IMR-90 (cell line): Measurements from ENCODE around the gene KDM8. TPM values are rescaled to one million over a fixed set of nuclear protein-coding genes. Genes with fewer than 3 reads are reported as not detected.

Source experiments
- ATAC-seq: fragments of 200-7000 bp; cut with Tn5 transposase; 2 replicates; pipeline ENCODE4 v1.9.1; 2020; ENCODE audit warnings: low read depth, mild to moderate bottlenecking, moderate library complexity
- BruUV-seq: library from RNA; stranded (reverse); fragments of 400-500 nt; replicated peaks from 2 replicates; lab custom pipeline; 2021; lab: Mats Ljungman, UMichigan
- CTCF ChIA-PET: fragments of 300-600 bp; formaldehyde crosslinking; extraction: SDS; loops from one replicate; lab custom pipeline; 2021; ENCODE audit warnings: antibody characterized with exemption; lab: Yijun Ruan, JAX
- POLR2A ChIA-PET: fragments of 300-600 bp; sonication (Branson Sonifier 250); formaldehyde crosslinking; loops from one replicate; lab custom pipeline; 2022; ENCODE audit warnings: antibody characterized with exemption; ENCODE audit not compliant: unreplicated experiment; lab: Charles Lee
- DNase-seq: peaks from one replicate; pipeline ENCODE4 v3.0.0; 2013
- H2AFZ ChIP-seq: replicated peaks from 2 replicates; pipeline ENCODE3; 2013; ENCODE audit warnings: low read length, mild to moderate bottlenecking; ENCODE audit not compliant: poor library complexity
- H2AK5ac ChIP-seq: 2 replicates; pipeline ENCODE4 v1.6.1; 2013; ENCODE audit warnings: low read depth, low read length, inconsistent platforms
- H2AK9ac ChIP-seq: replicated peaks from 2 replicates; pipeline ENCODE3; 2013; ENCODE audit warnings: mild to moderate bottlenecking, low read depth, low read length, moderate library complexity; ENCODE audit not compliant: poor library complexity
- H2BK120ac ChIP-seq: 2 replicates; pipeline ENCODE4 v1.6.1; 2013; ENCODE audit warnings: low read depth, low read length, inconsistent platforms
- H2BK15ac ChIP-seq: 3 replicates; pipeline ENCODE4 v1.6.1; 2013; ENCODE audit warnings: low read depth, low read length, inconsistent platforms
- H2BK20ac ChIP-seq: 2 replicates; pipeline ENCODE4 v1.6.1; 2013; ENCODE audit warnings: low read depth, mild to moderate bottlenecking, inconsistent platforms, low read length, moderate library complexity
- H2BK5ac ChIP-seq: 2 replicates; pipeline ENCODE4 v1.6.1; 2013; ENCODE audit warnings: mild to moderate bottlenecking, low read depth, low read length, inconsistent platforms; ENCODE audit not compliant: poor library complexity, severe bottlenecking
- H3K14ac ChIP-seq: replicated peaks from 2 replicates; pipeline ENCODE4 v1.6.1; 2013; ENCODE audit warnings: low read depth, low read length, inconsistent platforms
- H3K18ac ChIP-seq: 2 replicates; pipeline ENCODE4 v1.6.1; 2013; ENCODE audit warnings: low read depth, low read length, control low read depth
- H3K23ac ChIP-seq: 2 replicates; pipeline ENCODE4 v1.6.1; 2013; ENCODE audit warnings: low read depth, low read length, inconsistent platforms
- H3K27ac ChIP-seq: 2 replicates; pipeline ENCODE4 v1.5.1; 2013; ENCODE audit warnings: mild to moderate bottlenecking, control low read depth, low read length; ENCODE audit not compliant: insufficient read depth
- H3K27me3 ChIP-seq: 2 replicates; pipeline ENCODE4 v1.6.1; 2013; ENCODE audit warnings: low read length; ENCODE audit not compliant: control insufficient read depth, insufficient read depth
- H3K36me3 ChIP-seq: 2 replicates; pipeline ENCODE4 v1.6.1; 2013; ENCODE audit warnings: low read length, mixed read lengths; ENCODE audit not compliant: control insufficient read depth, insufficient read depth
- H3K4ac ChIP-seq: 2 replicates; pipeline ENCODE4 v1.6.1; 2013; ENCODE audit warnings: low read depth, low read length, inconsistent platforms
- H3K4me1 ChIP-seq: 2 replicates; pipeline ENCODE4 v1.6.1; 2013; ENCODE audit warnings: low read length, mixed read lengths; ENCODE audit not compliant: control insufficient read depth, insufficient read depth
- H3K4me2 ChIP-seq: 2 replicates; pipeline ENCODE4 v1.6.1; 2013; ENCODE audit warnings: low read depth, mild to moderate bottlenecking, control low read depth, low read length, moderate library complexity
- H3K4me3 ChIP-seq: 2 replicates; pipeline ENCODE4 v1.5.1; 2013; ENCODE audit warnings: low read depth, mild to moderate bottlenecking, control low read depth, low read length, moderate library complexity; ENCODE audit not compliant: insufficient read depth
- H3K56ac ChIP-seq: 2 replicates; pipeline ENCODE4 v1.6.1; 2013; ENCODE audit warnings: low read length, inconsistent platforms; ENCODE audit not compliant: insufficient read depth; ENCODE audit errors: extremely low read depth
- H3K79me1 ChIP-seq, 2 experiments: 2 replicates each; pipeline ENCODE4 v1.6.1; 2013; ENCODE audit warnings: low read length in 2 of 2, inconsistent platforms in 1 of 2, low read depth in 1 of 2
- H3K9ac ChIP-seq: 2 replicates; pipeline ENCODE4 v1.6.1; 2013; ENCODE audit warnings: low read depth, low read length, control low read depth
- H3K9me1 ChIP-seq: 2 replicates; pipeline ENCODE4 v1.6.1; 2013; ENCODE audit warnings: low read length, inconsistent platforms; ENCODE audit not compliant: insufficient read depth
- H3K9me3 ChIP-seq: 2 replicates; pipeline ENCODE4 v1.6.1; 2013; ENCODE audit warnings: low read length; ENCODE audit not compliant: control insufficient read depth, insufficient read depth
- H4K20me1 ChIP-seq: 2 replicates; pipeline ENCODE4 v1.6.1; 2013; ENCODE audit warnings: low read length, inconsistent platforms; ENCODE audit not compliant: insufficient read depth
- H4K5ac ChIP-seq: 2 replicates; pipeline ENCODE4 v1.6.1; 2013; ENCODE audit warnings: mild to moderate bottlenecking, low read depth, low read length, control low read depth
- H4K8ac ChIP-seq, 2 experiments: 2 replicates each; pipeline ENCODE4 v1.6.1; 2013; ENCODE audit warnings: low read depth in 2 of 2, low read length in 2 of 2, control low read depth in 1 of 2, inconsistent platforms in 1 of 2
- H4K91ac ChIP-seq: 2 replicates; pipeline ENCODE4 v1.6.1; 2013; ENCODE audit warnings: low read depth, low read length, inconsistent platforms; ENCODE audit not compliant: insufficient read depth
- BHLHE40 ChIP-seq: fragments of 150-350 bp; IDR thresholded peaks from 2 replicates; pipeline ENCODE4 v1.6.1; 2016; ENCODE audit warnings: mild to moderate bottlenecking, low read depth, low read length
- CEBPB ChIP-seq: IDR thresholded peaks from 2 replicates; pipeline ENCODE4 v1.6.1; 2012; ENCODE audit warnings: low read depth, low read length, improper control_type of control experiment
- CHD1 ChIP-seq: IDR thresholded peaks from 2 replicates; pipeline ENCODE4 v1.6.1; 2012; ENCODE audit warnings: low read depth, low read length, improper control_type of control experiment
- ELK1 ChIP-seq: fragments of 150-350 bp; IDR thresholded peaks from 2 replicates; pipeline ENCODE4 v1.6.1; 2016; ENCODE audit warnings: low read depth, mild to moderate bottlenecking, low read length, moderate library complexity, borderline replicate concordance
- FOS ChIP-seq: fragments of 150-350 bp; IDR thresholded peaks from 2 replicates; pipeline ENCODE4 v1.6.1; 2016; ENCODE audit warnings: low read depth, low read length
- MAFK ChIP-seq: IDR thresholded peaks from 2 replicates; pipeline ENCODE4 v1.6.1; 2012; ENCODE audit warnings: low read depth, low read length, improper control_type of control experiment
- MAZ ChIP-seq: IDR thresholded peaks from 2 replicates; pipeline ENCODE4 v1.6.1; 2012; ENCODE audit warnings: low read depth, mild to moderate bottlenecking, low read length, improper control_type of control experiment, moderate library complexity, borderline replicate concordance
- MXI1 ChIP-seq: IDR thresholded peaks from 2 replicates; pipeline ENCODE4 v1.6.1; 2012; ENCODE audit warnings: low read depth, mild to moderate bottlenecking, low read length, moderate library complexity, borderline replicate concordance
- NFE2L2 ChIP-seq: fragments of 150-350 bp; IDR thresholded peaks from 2 replicates; pipeline ENCODE4 v1.6.1; 2016; ENCODE audit warnings: low read depth, mild to moderate bottlenecking, low read length
- POLR2A ChIP-seq: IDR thresholded peaks from 2 replicates; pipeline ENCODE4 v1.6.1; 2012; ENCODE audit warnings: mild to moderate bottlenecking, low read depth, low read length
- RAD21 ChIP-seq: IDR thresholded peaks from 2 replicates; pipeline ENCODE4 v1.6.1; 2012; ENCODE audit warnings: low read length, improper control_type of control experiment
- RCOR1 ChIP-seq: IDR thresholded peaks from 2 replicates; pipeline ENCODE4 v1.6.1; 2012; ENCODE audit warnings: mild to moderate bottlenecking, low read length, improper control_type of control experiment; ENCODE audit not compliant: insufficient replicate concordance
- RFX5 ChIP-seq: IDR thresholded peaks from 2 replicates; pipeline ENCODE4 v1.8.0; 2012; ENCODE audit warnings: low read depth, mild to moderate bottlenecking, low read length, moderate library complexity
- SMC3 ChIP-seq: fragments of 150-350 bp; IDR thresholded peaks from 2 replicates; pipeline ENCODE4 v1.6.1; 2016; ENCODE audit warnings: low read depth, mild to moderate bottlenecking, antibody characterized with exemption, low read length, moderate library complexity
- USF2 ChIP-seq: fragments of 150-350 bp; IDR thresholded peaks from 2 replicates; pipeline ENCODE4 v1.6.1; 2017; ENCODE audit warnings: mild to moderate bottlenecking, antibody characterized with exemption, low read length, low read depth
- WGBS, 2 experiments: methylation state at CpG; one replicate each; pipeline versions ENCODE4 v1.1.5 to v1.1.7; 2013; ENCODE audit warnings: missing lambda C conversion rate in 2 of 2; ENCODE audit not compliant: insufficient read length in 1 of 2; ENCODE audit errors: extremely low coverage in 2 of 2; 5-methylcytosine and 5-hydroxymethylcytosine counted together
- dilution Hi-C: fragments of 300-500 bp; cut with HindIII; formaldehyde crosslinking; loops from one replicate; pipeline ENCODE4 v1.14.3; 2018; ENCODE audit warnings: low sequenced_read_pairs; ENCODE audit not compliant: unreplicated experiment
- in situ Hi-C: fragments of 300-500 bp; cut with MboI; formaldehyde crosslinking; loops from 3 replicates; pipeline ENCODE4 v1.14.3; 2019; ENCODE audit warnings: low sequenced_read_pairs, inconsistent platforms, mixed read lengths
- intact Hi-C: fragments of 100-400 bp; cut with micrococcal nuclease; formaldehyde crosslinking; loops from 2 replicates; pipeline ENCODE4 v1.10.0; 2022
- polyA plus RNA-seq, 3 experiments: library from polyadenylated mRNA; depleted of rRNA; stranded (reverse); fragments of >200 nt; gene quantifications; 2 replicates each; pipeline ENCODE4 v1.2.3, GENCODE V29; 2012; ENCODE audit warnings: low replicate concordance in 1 of 3
- total RNA-seq: library from RNA; depleted of rRNA; stranded (reverse); fragments of >200 nt; gene quantifications from 2 replicates; pipeline ENCODE4 v1.2.3, GENCODE V29; 2012
- TF ChIP-seq, protein P1 (sequence below): conservative IDR thresholded peaks from 2 replicates; pipeline ENCODE4 v1.5.1; 2012; ENCODE audit warnings: mild to moderate bottlenecking, low read depth, low read length, improper control_type of control experiment

Gene KDM8
- total and polyA plus RNA-seq, 2 of the 4 experiments (the other 2 are of a cell fraction) = 3.2 to 3.8 TPM

DNA sequence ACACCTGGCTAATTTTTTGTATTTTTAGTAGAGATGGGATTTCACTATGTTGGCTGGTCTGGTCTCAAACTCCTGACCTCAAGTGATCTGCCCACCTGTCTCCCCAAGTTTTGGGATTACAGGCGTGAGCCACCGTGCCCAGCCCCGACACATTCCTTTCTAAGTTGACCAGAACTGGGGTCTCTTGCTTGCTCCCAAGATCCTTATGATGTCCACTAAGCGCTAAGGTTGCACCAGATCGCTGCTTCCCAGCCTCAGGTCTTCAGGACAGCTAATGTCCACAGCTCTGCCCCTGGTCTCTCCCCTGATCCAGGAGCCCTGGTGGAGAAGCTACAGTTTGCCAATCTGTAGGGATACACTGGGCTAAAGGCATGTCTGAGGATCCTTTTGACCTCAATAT lies 35.7 kb downstream of the KDM8 start:
- Histone ChIP-seq H3K9me1 (peaks cover 40% of the 10 kb centered on the region), H3K4me2 (no peak overlapping the region), H4K20me1 (no peaks in the 10 kb centered on the region; the same call in 1 of the 2 replicates), H3K79me1 (peaks cover 22 to 77% of the 10 kb centered on the region in 2 experiments), H3K4me3 (no peak overlapping the region), H2BK15ac (peak overlapping the region; percentile 82), H3K14ac (peak overlapping the region; percentile 15; the same call in 1 of the 2 replicates), H4K91ac (peak overlapping the region; percentile 86), H3K23ac (0 out of 2 replicates have a peak overlapping the region, but pooled peaks have one; percentile 18), H3K18ac (peak overlapping the region; percentile 55; the same call in 1 of the 2 replicates), H3K27ac (no peak overlapping the region), H4K5ac (0 out of 2 replicates have a peak overlapping the region, but pooled peaks have one; percentile 5), H3K27me3 (no peaks in the 10 kb centered on the region), H3K36me3 (peaks cover 2% of the 10 kb centered on the region; the same call in 1 of the 2 replicates), H2AFZ (no peak overlapping the region), H2BK5ac (peak overlapping the region; percentile 49), H3K9ac (no peak overlapping the region), H3K9me3 (no peaks in the 10 kb centered on the region), H4K8ac (peak overlapping the region; percentile 56 to 61; a peak in 3 of 4 replicates), H3K4me1 (peaks cover 39% of the 10 kb centered on the region), H2AK5ac (peak overlapping the region; percentile 79), H2BK120ac (peak overlapping the region; percentile 99), H3K4ac (peak overlapping the region; percentile 100; the same call in 1 of the 2 replicates), H3K56ac (no peak overlapping the region), H2AK9ac (no peak overlapping the region), H2BK20ac (peak overlapping the region; percentile 99; the same call in 1 of the 2 replicates)
- no TSS peak for BruUV-seq
- 100% methylated on average over 3 of the region's 5 CpGs; no CpG with 5 or more reads in 1 of the 2 experiments for WGBS, 2 experiments
- dilution Hi-C loops (no loop called here), intact Hi-C loops (no loop called here), in situ Hi-C loops (no loop called here)
- CTCF ChIA-PET = no interaction called here
- no peak for DNase-seq
- POLR2A ChIA-PET = interaction anchor here (0.6 kb wide), 1 partner anchor 11 kb away, joined by 5 read pairs; no protein-coding TSS in a partner anchor
- ATAC-seq = no peak
- no peak for TF ChIP-seq SMC3
- TF ChIP-seq RCOR1 = no peak
- no peak for TF ChIP-seq BHLHE40
- TF ChIP-seq CEBPB = no peak
- no peak for TF ChIP-seq USF2
- TF ChIP-seq MXI1 = no peak
- no peak for TF ChIP-seq RFX5
- TF ChIP-seq FOS = no peak
- TF ChIP-seq RAD21 = no peak
- TF ChIP-seq MAFK = no peak
- TF ChIP-seq NFE2L2 = no peak
- TF ChIP-seq ELK1 = no peak
- TF ChIP-seq CHD1 = no peak
- TF ChIP-seq MAZ = no peak
- no peak for TF ChIP-seq POLR2A
- TF ChIP-seq, protein P1, sequence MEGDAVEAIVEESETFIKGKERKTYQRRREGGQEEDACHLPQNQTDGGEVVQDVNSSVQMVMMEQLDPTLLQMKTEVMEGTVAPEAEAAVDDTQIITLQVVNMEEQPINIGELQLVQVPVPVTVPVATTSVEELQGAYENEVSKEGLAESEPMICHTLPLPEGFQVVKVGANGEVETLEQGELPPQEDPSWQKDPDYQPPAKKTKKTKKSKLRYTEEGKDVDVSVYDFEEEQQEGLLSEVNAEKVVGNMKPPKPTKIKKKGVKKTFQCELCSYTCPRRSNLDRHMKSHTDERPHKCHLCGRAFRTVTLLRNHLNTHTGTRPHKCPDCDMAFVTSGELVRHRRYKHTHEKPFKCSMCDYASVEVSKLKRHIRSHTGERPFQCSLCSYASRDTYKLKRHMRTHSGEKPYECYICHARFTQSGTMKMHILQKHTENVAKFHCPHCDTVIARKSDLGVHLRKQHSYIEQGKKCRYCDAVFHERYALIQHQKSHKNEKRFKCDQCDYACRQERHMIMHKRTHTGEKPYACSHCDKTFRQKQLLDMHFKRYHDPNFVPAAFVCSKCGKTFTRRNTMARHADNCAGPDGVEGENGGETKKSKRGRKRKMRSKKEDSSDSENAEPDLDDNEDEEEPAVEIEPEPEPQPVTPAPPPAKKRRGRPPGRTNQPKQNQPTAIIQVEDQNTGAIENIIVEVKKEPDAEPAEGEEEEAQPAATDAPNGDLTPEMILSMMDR = no peak
